ENCODE data around the gene TRAF3IP1.

TRAF3IP1 gene

GRCh38 chr2:238284802-238285515 lies 35.4 kb upstream of the TRAF3IP1 start:
- TF ChIP-seq, protein P1, sequence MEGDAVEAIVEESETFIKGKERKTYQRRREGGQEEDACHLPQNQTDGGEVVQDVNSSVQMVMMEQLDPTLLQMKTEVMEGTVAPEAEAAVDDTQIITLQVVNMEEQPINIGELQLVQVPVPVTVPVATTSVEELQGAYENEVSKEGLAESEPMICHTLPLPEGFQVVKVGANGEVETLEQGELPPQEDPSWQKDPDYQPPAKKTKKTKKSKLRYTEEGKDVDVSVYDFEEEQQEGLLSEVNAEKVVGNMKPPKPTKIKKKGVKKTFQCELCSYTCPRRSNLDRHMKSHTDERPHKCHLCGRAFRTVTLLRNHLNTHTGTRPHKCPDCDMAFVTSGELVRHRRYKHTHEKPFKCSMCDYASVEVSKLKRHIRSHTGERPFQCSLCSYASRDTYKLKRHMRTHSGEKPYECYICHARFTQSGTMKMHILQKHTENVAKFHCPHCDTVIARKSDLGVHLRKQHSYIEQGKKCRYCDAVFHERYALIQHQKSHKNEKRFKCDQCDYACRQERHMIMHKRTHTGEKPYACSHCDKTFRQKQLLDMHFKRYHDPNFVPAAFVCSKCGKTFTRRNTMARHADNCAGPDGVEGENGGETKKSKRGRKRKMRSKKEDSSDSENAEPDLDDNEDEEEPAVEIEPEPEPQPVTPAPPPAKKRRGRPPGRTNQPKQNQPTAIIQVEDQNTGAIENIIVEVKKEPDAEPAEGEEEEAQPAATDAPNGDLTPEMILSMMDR (IDR thresholded peaks at IDR 0.05): no peak
- H3K27ac ChIP-seq: peak overlapping the region; percentile 90 to 94
- DNase-seq (ENCODE audit: low spot score): no peak
- H3K4me3 ChIP-seq: peak overlapping the region; percentile 84

GRCh38 chr2:238285653-238286082 lies 34.6 kb upstream of the TRAF3IP1 start:
- Histone ChIP-seq H3K4me3 (peak overlapping the region; percentile 84), H3K27ac (peak overlapping the region; percentile 90 to 94)
- TF ChIP-seq, protein P1 (IDR thresholded peaks at IDR 0.05): no peak
- peak; percentile 90 for DNase-seq (ENCODE audit: low spot score)

DNA sequence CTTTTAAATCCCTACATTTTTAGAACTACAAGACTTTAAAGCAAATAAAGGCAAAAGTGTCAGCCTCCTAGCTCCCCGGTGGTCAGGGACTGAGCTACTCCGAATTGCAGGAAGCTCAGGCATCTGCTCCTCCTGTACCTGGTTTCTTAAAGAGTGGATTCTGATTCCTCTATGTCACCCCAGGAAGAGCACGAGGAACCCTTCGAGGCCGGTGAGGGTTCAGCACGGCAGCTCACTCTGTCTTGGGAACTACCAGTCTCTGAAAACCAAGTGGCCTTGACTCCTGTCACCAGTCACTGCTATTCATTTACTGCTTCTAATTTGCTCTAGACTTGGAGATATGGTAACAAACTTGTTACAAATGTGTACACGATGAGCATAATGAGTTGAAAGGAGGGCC lies 34.2 kb upstream of the TRAF3IP1 start:
- Histone ChIP-seq H3K27ac (peak overlapping the region; percentile 90 to 94), H3K4me3 (peak overlapping the region; percentile 84)
- TF ChIP-seq, protein P1 (IDR thresholded peaks at IDR 0.05): no peak
- DNase-seq (ENCODE audit: low spot score): no peak

GRCh38 chr2:238286551-238286950 lies 33.8 kb upstream of the TRAF3IP1 start:
- DNase-seq (ENCODE audit: low spot score): peak; percentile 86
- Histone ChIP-seq H3K27ac (peak overlapping the region; percentile 90 to 94), H3K4me3 (peak overlapping the region; percentile 84)
- TF ChIP-seq, protein P1 (IDR thresholded peaks at IDR 0.05): no peak

- TF ChIP-seq, protein P1 (IDR thresholded peaks at IDR 0.05): no peak
- no peak for DNase-seq (ENCODE audit: low spot score)
- Histone ChIP-seq H3K4me3 (peak overlapping the region; percentile 84), H3K27ac (peak overlapping the region; percentile 90 to 94)
These were observed 33.2 kb upstream of the TRAF3IP1 start for GRCh38 chr2:238286987-238287736.

DNA sequence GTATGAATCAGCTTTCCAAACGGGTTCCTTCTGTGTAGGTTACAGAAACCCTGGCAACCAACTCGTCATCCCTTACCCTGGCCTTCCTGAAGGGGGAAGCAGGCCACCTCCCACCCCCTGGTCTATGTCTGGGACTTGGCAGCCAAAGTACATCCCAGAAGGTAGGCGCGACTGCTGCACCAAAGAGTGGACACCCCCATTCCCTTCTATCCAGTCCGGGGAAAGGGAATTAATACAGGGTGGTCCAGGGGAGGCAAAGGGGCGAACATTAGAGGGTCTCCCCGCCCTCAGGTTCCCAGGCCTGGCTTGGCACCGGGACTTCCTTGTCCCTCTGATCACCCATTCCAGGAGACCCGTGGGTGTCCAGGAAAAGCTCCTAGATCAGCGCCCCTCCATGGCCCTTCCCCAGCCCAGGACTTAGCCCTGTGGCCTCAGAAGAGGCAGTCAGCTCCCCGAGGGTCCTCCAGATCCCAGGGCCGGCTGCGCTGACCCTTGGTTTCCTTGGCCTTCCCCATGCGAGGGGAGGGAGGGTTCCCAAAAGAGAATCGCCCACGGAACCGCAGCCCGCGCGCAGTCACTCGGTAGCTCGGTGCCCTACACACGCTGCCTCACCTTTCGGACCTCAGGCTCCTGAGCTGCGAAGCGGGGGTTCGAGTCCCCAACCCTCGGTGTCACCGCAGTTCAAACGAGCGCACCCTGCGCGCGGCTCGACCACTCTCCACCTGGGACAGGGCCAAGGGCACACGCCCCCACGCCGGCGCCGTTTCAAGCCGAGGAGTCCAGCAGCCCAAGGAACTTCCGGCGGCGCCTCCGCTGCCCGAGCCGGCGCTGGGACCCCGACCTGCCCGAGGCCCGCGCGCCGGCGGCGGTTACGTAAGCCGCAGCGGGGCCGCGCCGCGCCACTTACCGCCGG lies 32.3 kb upstream of the TRAF3IP1 start, which contains the start of gene PER2:
TSS of gene PER2 (minus strand) at position 874 of the 913 bp plus-strand sequence. CDS start 10,674 bp downstream, outside the sequence.
- TF ChIP-seq, protein P1 (IDR thresholded peaks at IDR 0.05): no peak
- DNase-seq (ENCODE audit: low spot score): peak; percentile 88
- peak within 1 kb of the TSS; percentile 90 to 94 for H3K27ac ChIP-seq
- peak within 1 kb of the TSS; percentile 84 for H3K4me3 ChIP-seq
